GM12878 (cell line): ENCODE results near the gene RIMS3.
"Not testable (repeated sequence)": the region's sequence is repeated elsewhere in the genome, so short reads cannot be mapped to it uniquely, and the experiment has no call there.

Experiments
- CBX3 ChIP-seq: fragments of 200-600 bp; sonication (generic); IDR thresholded peaks from 2 replicates; pipeline ENCODE4 v1.6.1; 2016; ENCODE audit warnings: low read depth, borderline replicate concordance
- IKZF1 ChIP-seq: fragments of 450-650 bp; conservative IDR thresholded peaks from 2 replicates; pipeline ENCODE4 v1.6.1; 2017; ENCODE audit warnings: antibody characterized with exemption, mild to moderate bottlenecking
- POLR2AphosphoS5 ChIP-seq: IDR thresholded peaks from 2 replicates; pipeline ENCODE4 v1.6.1; 2011; ENCODE audit warnings: mild to moderate bottlenecking, low read length, inconsistent platforms
- RFX5 ChIP-seq: IDR thresholded peaks from 2 replicates; pipeline ENCODE4 v1.6.1; 2011; ENCODE audit warnings: low read depth, low read length, improper control_type of control experiment
- YY1 ChIP-seq: IDR thresholded peaks from 2 replicates; pipeline ENCODE4 v1.6.1; 2011; ENCODE audit warnings: low read depth, mild to moderate bottlenecking, low read length
- TF ChIP-seq, protein P1 (sequence below), 3 experiments: IDR thresholded peaks in 2 of 3; conservative IDR thresholded peaks in 1 of 3; 2 replicates each; pipeline ENCODE4 v1.5.1; 2011; ENCODE audit warnings: low read depth in 3 of 3, low read length in 3 of 3, mild to moderate bottlenecking in 3 of 3, control low read depth in 2 of 3, moderate library complexity in 2 of 3, inconsistent platforms in 1 of 3, mixed read lengths in 1 of 3; ENCODE audit not compliant: control insufficient read depth in 2 of 3, insufficient read depth in 1 of 3; ENCODE audit errors: extremely low read depth in 1 of 3
- TF ChIP-seq, protein P2 (sequence below): IDR thresholded peaks from 2 replicates; pipeline ENCODE4 v1.6.1; 2012; ENCODE audit warnings: mild to moderate bottlenecking, low read depth, low read length
- TF ChIP-seq, protein P3 (sequence below): IDR thresholded peaks from 2 replicates; pipeline ENCODE4 v1.6.1; 2012; ENCODE audit warnings: low read depth, low read length, improper control_type of control experiment

DNA sequence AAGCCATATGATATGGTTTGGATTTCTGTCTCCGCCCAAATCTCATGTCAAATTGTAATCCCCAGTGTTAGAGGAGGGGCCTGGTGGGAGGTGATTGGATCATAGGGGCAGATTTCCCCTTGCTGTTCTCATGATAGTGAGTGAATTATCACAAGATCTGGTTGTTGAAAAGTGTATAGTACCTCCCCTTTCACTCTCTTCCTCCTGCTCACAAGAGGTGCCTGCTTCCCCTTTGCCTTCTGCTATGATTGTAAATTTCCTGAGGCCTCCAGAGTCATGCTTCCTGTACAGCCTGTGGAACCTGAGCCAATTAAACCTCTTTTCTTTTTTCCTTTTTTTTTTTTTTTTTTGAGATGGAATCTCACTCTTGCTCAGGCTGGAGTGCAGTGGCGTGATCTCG, 90.7 kb downstream of the RIMS3 start:
- not testable (repeated sequence) for TF ChIP-seq POLR2AphosphoS5, YY1, CBX3, RFX5, IKZF1
- TF ChIP-seq, protein P1, sequence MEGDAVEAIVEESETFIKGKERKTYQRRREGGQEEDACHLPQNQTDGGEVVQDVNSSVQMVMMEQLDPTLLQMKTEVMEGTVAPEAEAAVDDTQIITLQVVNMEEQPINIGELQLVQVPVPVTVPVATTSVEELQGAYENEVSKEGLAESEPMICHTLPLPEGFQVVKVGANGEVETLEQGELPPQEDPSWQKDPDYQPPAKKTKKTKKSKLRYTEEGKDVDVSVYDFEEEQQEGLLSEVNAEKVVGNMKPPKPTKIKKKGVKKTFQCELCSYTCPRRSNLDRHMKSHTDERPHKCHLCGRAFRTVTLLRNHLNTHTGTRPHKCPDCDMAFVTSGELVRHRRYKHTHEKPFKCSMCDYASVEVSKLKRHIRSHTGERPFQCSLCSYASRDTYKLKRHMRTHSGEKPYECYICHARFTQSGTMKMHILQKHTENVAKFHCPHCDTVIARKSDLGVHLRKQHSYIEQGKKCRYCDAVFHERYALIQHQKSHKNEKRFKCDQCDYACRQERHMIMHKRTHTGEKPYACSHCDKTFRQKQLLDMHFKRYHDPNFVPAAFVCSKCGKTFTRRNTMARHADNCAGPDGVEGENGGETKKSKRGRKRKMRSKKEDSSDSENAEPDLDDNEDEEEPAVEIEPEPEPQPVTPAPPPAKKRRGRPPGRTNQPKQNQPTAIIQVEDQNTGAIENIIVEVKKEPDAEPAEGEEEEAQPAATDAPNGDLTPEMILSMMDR (IDR thresholded peaks at IDR 0.05 in 2 of 3, conservative IDR thresholded peaks at IDR 0.05 in 1 of 3; ENCODE audit: control insufficient read depth in 2 of 3, extremely low read depth in 1 of 3, insufficient read depth in 1 of 3, low read depth in 3 of 3, low read length in 3 of 3), result not testable (repeated sequence)
- TF ChIP-seq, protein P2, sequence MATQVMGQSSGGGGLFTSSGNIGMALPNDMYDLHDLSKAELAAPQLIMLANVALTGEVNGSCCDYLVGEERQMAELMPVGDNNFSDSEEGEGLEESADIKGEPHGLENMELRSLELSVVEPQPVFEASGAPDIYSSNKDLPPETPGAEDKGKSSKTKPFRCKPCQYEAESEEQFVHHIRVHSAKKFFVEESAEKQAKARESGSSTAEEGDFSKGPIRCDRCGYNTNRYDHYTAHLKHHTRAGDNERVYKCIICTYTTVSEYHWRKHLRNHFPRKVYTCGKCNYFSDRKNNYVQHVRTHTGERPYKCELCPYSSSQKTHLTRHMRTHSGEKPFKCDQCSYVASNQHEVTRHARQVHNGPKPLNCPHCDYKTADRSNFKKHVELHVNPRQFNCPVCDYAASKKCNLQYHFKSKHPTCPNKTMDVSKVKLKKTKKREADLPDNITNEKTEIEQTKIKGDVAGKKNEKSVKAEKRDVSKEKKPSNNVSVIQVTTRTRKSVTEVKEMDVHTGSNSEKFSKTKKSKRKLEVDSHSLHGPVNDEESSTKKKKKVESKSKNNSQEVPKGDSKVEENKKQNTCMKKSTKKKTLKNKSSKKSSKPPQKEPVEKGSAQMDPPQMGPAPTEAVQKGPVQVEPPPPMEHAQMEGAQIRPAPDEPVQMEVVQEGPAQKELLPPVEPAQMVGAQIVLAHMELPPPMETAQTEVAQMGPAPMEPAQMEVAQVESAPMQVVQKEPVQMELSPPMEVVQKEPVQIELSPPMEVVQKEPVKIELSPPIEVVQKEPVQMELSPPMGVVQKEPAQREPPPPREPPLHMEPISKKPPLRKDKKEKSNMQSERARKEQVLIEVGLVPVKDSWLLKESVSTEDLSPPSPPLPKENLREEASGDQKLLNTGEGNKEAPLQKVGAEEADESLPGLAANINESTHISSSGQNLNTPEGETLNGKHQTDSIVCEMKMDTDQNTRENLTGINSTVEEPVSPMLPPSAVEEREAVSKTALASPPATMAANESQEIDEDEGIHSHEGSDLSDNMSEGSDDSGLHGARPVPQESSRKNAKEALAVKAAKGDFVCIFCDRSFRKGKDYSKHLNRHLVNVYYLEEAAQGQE, result not testable (repeated sequence)
- TF ChIP-seq, protein P3, sequence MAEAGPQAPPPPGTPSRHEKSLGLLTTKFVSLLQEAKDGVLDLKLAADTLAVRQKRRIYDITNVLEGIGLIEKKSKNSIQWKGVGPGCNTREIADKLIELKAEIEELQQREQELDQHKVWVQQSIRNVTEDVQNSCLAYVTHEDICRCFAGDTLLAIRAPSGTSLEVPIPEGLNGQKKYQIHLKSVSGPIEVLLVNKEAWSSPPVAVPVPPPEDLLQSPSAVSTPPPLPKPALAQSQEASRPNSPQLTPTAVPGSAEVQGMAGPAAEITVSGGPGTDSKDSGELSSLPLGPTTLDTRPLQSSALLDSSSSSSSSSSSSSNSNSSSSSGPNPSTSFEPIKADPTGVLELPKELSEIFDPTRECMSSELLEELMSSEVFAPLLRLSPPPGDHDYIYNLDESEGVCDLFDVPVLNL, result not testable (repeated sequence)
